Measurements from ENCODE around the gene GPR137. TPM values are rescaled to one million over a fixed set of nuclear protein-coding genes. Genes with fewer than 3 reads are reported as not detected.

The GPR137 gene
- total RNA-seq, 3 donors from 2014 or later (not counting 1 experiment from before 2014, with no cell fraction given) = 29.1 to 61.3 (median 34.4) TPM

DNA sequence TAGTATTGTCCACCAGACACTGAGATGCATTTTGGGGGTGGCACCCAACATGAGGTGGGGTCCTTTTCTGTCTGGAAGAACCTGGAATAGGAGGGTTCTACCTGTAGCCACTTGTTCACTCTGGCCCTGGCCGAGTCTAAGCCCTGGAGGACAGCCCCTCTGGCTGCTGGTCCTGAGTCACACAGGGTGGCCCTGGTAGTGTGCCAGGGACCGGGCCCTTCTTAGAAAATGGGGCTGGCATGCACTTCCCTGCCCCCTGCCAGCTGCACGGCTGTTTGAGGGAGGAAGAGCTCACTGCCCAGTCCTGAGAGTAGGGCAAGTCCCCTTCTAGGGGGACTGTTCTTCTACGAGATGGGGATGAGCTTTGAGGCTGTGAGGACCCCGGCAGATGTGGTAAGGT, 32.2 kb upstream of the GPR137 start:
- intact Hi-C loops (cut with micrococcal nuclease) = no loop called here
- Mint-ChIP-seq H3K36me3 (no peaks in the 10 kb centered on the region), H3K9me3 (no peaks in the 10 kb centered on the region), H3K27me3 (ENCODE audit: low read depth in 2 of 2) (no peaks in the 10 kb centered on the region), H3K4me3 (no peak overlapping the region), H3K4me1 (peaks cover 0 to 15% of the 10 kb centered on the region in 2 donors), H3K27ac (no peak overlapping the region)
- TF ChIP-seq, protein P1, sequence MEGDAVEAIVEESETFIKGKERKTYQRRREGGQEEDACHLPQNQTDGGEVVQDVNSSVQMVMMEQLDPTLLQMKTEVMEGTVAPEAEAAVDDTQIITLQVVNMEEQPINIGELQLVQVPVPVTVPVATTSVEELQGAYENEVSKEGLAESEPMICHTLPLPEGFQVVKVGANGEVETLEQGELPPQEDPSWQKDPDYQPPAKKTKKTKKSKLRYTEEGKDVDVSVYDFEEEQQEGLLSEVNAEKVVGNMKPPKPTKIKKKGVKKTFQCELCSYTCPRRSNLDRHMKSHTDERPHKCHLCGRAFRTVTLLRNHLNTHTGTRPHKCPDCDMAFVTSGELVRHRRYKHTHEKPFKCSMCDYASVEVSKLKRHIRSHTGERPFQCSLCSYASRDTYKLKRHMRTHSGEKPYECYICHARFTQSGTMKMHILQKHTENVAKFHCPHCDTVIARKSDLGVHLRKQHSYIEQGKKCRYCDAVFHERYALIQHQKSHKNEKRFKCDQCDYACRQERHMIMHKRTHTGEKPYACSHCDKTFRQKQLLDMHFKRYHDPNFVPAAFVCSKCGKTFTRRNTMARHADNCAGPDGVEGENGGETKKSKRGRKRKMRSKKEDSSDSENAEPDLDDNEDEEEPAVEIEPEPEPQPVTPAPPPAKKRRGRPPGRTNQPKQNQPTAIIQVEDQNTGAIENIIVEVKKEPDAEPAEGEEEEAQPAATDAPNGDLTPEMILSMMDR (IDR thresholded peaks at IDR 0.05) = no peak
- Histone ChIP-seq H3K4me1 (ENCODE audit: control insufficient read depth, insufficient read depth, low read length) (peaks cover 27% of the 10 kb centered on the region), H3K9me3 (ENCODE audit: control insufficient read depth, insufficient read depth, low read length) (no peaks in the 10 kb centered on the region), H3K27ac (ENCODE audit: low read length) (no peak overlapping the region), H3K4me3 (ENCODE audit: low read length) (no peak overlapping the region), H3K27me3 (ENCODE audit: control insufficient read depth, insufficient read depth, low read length) (no peaks in the 10 kb centered on the region), H3K36me3 (ENCODE audit: control insufficient read depth, insufficient read depth, low read length) (peaks cover 6% of the 10 kb centered on the region)
- ATAC-seq (no peak), DNase-seq (no peak)
- 83% methylated on average over 5 of the region's 5 CpGs for WGBS (ENCODE audit: insufficient coverage)

DNA sequence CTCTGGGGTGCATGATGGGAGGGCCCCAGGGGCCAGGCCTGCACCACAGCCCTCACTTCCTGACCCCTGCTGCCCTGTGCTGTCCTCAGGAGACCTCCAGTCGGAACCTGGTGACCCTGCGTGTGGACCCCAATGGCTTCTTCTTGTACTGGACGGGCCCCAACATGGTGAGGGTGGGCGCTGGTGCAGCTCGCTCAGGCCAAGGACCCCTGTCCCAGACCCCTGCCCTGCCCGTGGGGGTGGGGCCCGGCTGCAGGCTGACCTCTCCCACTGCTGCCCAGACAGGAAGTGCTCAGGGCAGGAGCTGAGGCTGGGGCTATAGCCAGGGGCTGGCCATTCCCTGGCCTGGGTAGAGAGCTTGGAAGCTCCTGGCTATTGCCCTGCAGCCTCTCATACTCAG, 31.3 kb upstream of the GPR137 start:
- no peak for DNase-seq

GRCh38 chr11:64255135-64256128, 30.2 kb upstream of the GPR137 start:
- peaks cover 25% of the 10 kb centered on the region for H3K4me1 ChIP-seq (ENCODE audit: control insufficient read depth, insufficient read depth, low read length)
- no peak overlapping the region for H3K27ac ChIP-seq (ENCODE audit: low read length)
- 95% methylated on average over 35 of the region's 35 CpGs for WGBS (ENCODE audit: insufficient coverage)
- intact Hi-C loops (cut with micrococcal nuclease) = no loop called here
- no peaks in the 10 kb centered on the region for H3K27me3 Mint-ChIP-seq (ENCODE audit: low read depth in 2 of 2)
- no peaks in the 10 kb centered on the region for H3K9me3 ChIP-seq (ENCODE audit: control insufficient read depth, insufficient read depth, low read length)
- H3K4me3 ChIP-seq (ENCODE audit: low read length) = no peak overlapping the region
- no peak overlapping the region for H3K4me3 Mint-ChIP-seq
- no peaks in the 10 kb centered on the region for H3K9me3 Mint-ChIP-seq
- peaks cover 0 to 19% of the 10 kb centered on the region in 2 donors for H3K4me1 Mint-ChIP-seq
- no peak for ATAC-seq
- no peak overlapping the region for H3K27ac Mint-ChIP-seq
- no peaks in the 10 kb centered on the region for H3K36me3 Mint-ChIP-seq
- DNase-seq = no peak
- peaks cover 6% of the 10 kb centered on the region for H3K36me3 ChIP-seq (ENCODE audit: control insufficient read depth, insufficient read depth, low read length)
- TF ChIP-seq, protein P1 (IDR thresholded peaks at IDR 0.05) = no peak
- H3K27me3 ChIP-seq (ENCODE audit: control insufficient read depth, insufficient read depth, low read length) = no peaks in the 10 kb centered on the region

More for the DNA sequence above, 31.3 kb upstream of the GPR137 start:
- Histone ChIP-seq H3K9me3 (ENCODE audit: control insufficient read depth, insufficient read depth, low read length) (no peaks in the 10 kb centered on the region), H3K4me1 (ENCODE audit: control insufficient read depth, insufficient read depth, low read length) (peaks cover 27% of the 10 kb centered on the region), H3K4me3 (ENCODE audit: low read length) (no peak overlapping the region), H3K27me3 (ENCODE audit: control insufficient read depth, insufficient read depth, low read length) (no peaks in the 10 kb centered on the region), H3K36me3 (ENCODE audit: control insufficient read depth, insufficient read depth, low read length) (peaks cover 6% of the 10 kb centered on the region), H3K27ac (ENCODE audit: low read length) (no peak overlapping the region)
- Mint-ChIP-seq H3K36me3 (no peaks in the 10 kb centered on the region), H3K4me3 (no peak overlapping the region), H3K27me3 (ENCODE audit: low read depth in 2 of 2) (no peaks in the 10 kb centered on the region), H3K9me3 (no peaks in the 10 kb centered on the region), H3K27ac (no peak overlapping the region), H3K4me1 (peaks cover 0 to 12% of the 10 kb centered on the region in 2 donors)
- ATAC-seq = no peak
- intact Hi-C loops (cut with micrococcal nuclease) = no loop called here
- TF ChIP-seq, protein P1 (IDR thresholded peaks at IDR 0.05) = no peak
- WGBS (ENCODE audit: insufficient coverage) = 97% methylated on average over 7 of the region's 7 CpGs

All from natural killer cell (primary cell).